ENCODE measurements around the gene TSPAN15.
"Not testable (repeated sequence)": the region's sequence is repeated elsewhere in the genome, so short reads cannot be mapped to it uniquely, and the experiment has no call there.

Gene TSPAN15

GRCh38 chr10:69516796-69517195 is 65.5 kb downstream of the TSPAN15 start:
- in situ Hi-C loops (cut with HindIII; ENCODE audit: low sequenced_read_pairs): no loop called here

- in situ Hi-C loops (cut with HindIII; ENCODE audit: low sequenced_read_pairs): no loop called here
Measured at GRCh38 chr10:69517271-69517848, 66.1 kb downstream of the TSPAN15 start.

GRCh38 chr10:69527961-69528360 is 76.7 kb downstream of the TSPAN15 start:
- in situ Hi-C loops (cut with HindIII; ENCODE audit: low sequenced_read_pairs): no loop called here

- in situ Hi-C loops (cut with HindIII; ENCODE audit: low sequenced_read_pairs): no loop called here
Measured at GRCh38 chr10:69533658-69534057, 82.4 kb downstream of the TSPAN15 start.

- in situ Hi-C loops (cut with HindIII; ENCODE audit: low sequenced_read_pairs): not testable (repeated sequence)
Measured at GRCh38 chr10:69536521-69536920, 85.3 kb downstream of the TSPAN15 start.

- in situ Hi-C loops (cut with HindIII; ENCODE audit: low sequenced_read_pairs): no loop called here
Measured at GRCh38 chr10:69537449-69537848, 86.2 kb downstream of the TSPAN15 start.

- in situ Hi-C loops (cut with HindIII; ENCODE audit: low sequenced_read_pairs): no loop called here
Measured at GRCh38 chr10:69538461-69538860, 87.2 kb downstream of the TSPAN15 start.

GRCh38 chr10:69541463-69541862 is 90.2 kb downstream of the TSPAN15 start:
- in situ Hi-C loops (cut with HindIII; ENCODE audit: low sequenced_read_pairs): no loop called here

- in situ Hi-C loops (cut with HindIII; ENCODE audit: low sequenced_read_pairs): loop anchor here (5.0 kb wide), 4 partner anchors 42 to 128 kb away; no protein-coding TSS in a partner anchor
Measured at GRCh38 chr10:69549959-69550358, 98.7 kb downstream of the TSPAN15 start.

GRCh38 chr10:69552268-69552667 is 101.0 kb downstream of the TSPAN15 start:
- in situ Hi-C loops (cut with HindIII; ENCODE audit: low sequenced_read_pairs): no loop called here

GRCh38 chr10:69553328-69553727 is 102.1 kb downstream of the TSPAN15 start:
- in situ Hi-C loops (cut with HindIII; ENCODE audit: low sequenced_read_pairs): no loop called here

GRCh38 chr10:69554611-69555010 is 103.3 kb downstream of the TSPAN15 start:
- in situ Hi-C loops (cut with HindIII; ENCODE audit: low sequenced_read_pairs): no loop called here
